Gastrocnemius medialis (tissue), 4 donors: ENCODE measurements around the gene PLCH1.

Experiments
- CTCF ChIP-seq, 5 experiments: fragments of 450-650 bp in 3 of 5; fragments of 200-600 bp in 2 of 5; sonication (generic) in 2 of 5; IDR thresholded peaks in 4 of 5; conservative IDR thresholded peaks in 1 of 5; 1 replicate in 4 of 5; 2 replicates in 1 of 5; pipeline ENCODE4 v1.5.1; 2016 to 2019; ENCODE audit warnings: antibody characterized with exemption in 5 of 5, mild to moderate bottlenecking in 3 of 5, moderate library complexity in 3 of 5
- POLR2A ChIP-seq, 2 donors: fragments of 450-650 bp; IDR thresholded peaks; one replicate each; pipeline ENCODE4 v1.6.1; 2017; ENCODE audit warnings: antibody characterized with exemption in 2 of 2, mild to moderate bottlenecking in 2 of 2, moderate library complexity in 2 of 2

GRCh38 chr3:155332716-155333115 is 412.2 kb downstream of the PLCH1 start:
- no peak for TF ChIP-seq POLR2A (IDR thresholded peaks at IDR 0.05)
- TF ChIP-seq CTCF (IDR thresholded peaks at IDR 0.05 in 4 of 5, conservative IDR thresholded peaks at IDR 0.05 in 1 of 5): no peak
